Kidney (tissue), 14 donors: ENCODE data around the gene SEMA3D. TPM values are rescaled to one million over a fixed set of nuclear protein-coding genes. Genes with fewer than 3 reads are reported as not detected.

Experiments
- DNase-seq, 5 donors: peaks; one replicate each; pipeline ENCODE4 v3.0.0-alpha.2; 2013 to 2020
- FAIRE-seq: peaks from 2 replicates; lab custom pipeline; 2012; peaks lifted over from hg19 to GRCh38; lab: Jason Lieb, UNC
- H3K27ac ChIP-seq, 2 donors: one replicate each; pipeline ENCODE4 v1.7.0; 2013; ENCODE audit warnings: low read depth in 2 of 2, low read length in 2 of 2, inconsistent platforms in 1 of 2
- H3K27me3 ChIP-seq: one replicate; pipeline ENCODE4 v1.7.1; 2013; ENCODE audit warnings: low read length, inconsistent platforms; ENCODE audit not compliant: control insufficient read depth, insufficient read depth
- H3K36me3 ChIP-seq, 3 donors: one replicate each; pipeline versions ENCODE4 v1.7.0 to v1.7.1; 2013; ENCODE audit warnings: low read length in 3 of 3, control low read depth in 1 of 3, inconsistent platforms in 1 of 3; ENCODE audit not compliant: insufficient read depth in 3 of 3, control insufficient read depth in 2 of 3
- H3K4me1 ChIP-seq, 3 donors: one replicate each; pipeline versions ENCODE4 v1.7.0 to v1.7.1; 2013; ENCODE audit warnings: low read length in 3 of 3, inconsistent platforms in 1 of 3, low read depth in 1 of 3; ENCODE audit not compliant: control insufficient read depth in 2 of 3, insufficient read depth in 2 of 3
- H3K4me3 ChIP-seq, 3 donors: one replicate each; pipeline versions ENCODE4 v1.7.0 to v1.8.1; 2013; ENCODE audit warnings: low read length in 3 of 3, control low read depth in 1 of 3, inconsistent platforms in 1 of 3
- H3K9ac ChIP-seq, 3 donors: one replicate each; pipeline versions ENCODE4 v1.7.0 to v1.7.1; 2013; ENCODE audit warnings: low read length in 3 of 3, control low read depth in 1 of 3, inconsistent platforms in 1 of 3
- H3K9me3 ChIP-seq, 3 donors: one replicate each; pipeline versions ENCODE4 v1.7.0 to v1.7.1; 2013; ENCODE audit warnings: low read length in 3 of 3, control low read depth in 1 of 3, inconsistent platforms in 1 of 3; ENCODE audit not compliant: control insufficient read depth in 2 of 3, insufficient read depth in 1 of 3
- CTCF ChIP-seq: IDR thresholded peaks from 3 replicates; pipeline ENCODE4 v1.5.1; 2012; ENCODE audit warnings: mild to moderate bottlenecking, moderate library complexity, borderline replicate concordance; ENCODE audit not compliant: insufficient read depth; ENCODE audit errors: extremely low read depth
- intact Hi-C: fragments of 100-400 bp; cut with DNase I; formaldehyde crosslinking; loops from one replicate; pipeline ENCODE4 v1.11.1; 2022
- polyA plus RNA-seq: library from polyadenylated mRNA; stranded (reverse); fragments of 350-450 nt; fragmentation: Illumina TruSeq; extraction: RNeasy Lipid Tissue Mini Kit (QIAGEN cat#74804); gene quantifications from one replicate; pipeline ENCODE4 v1.2.3, GENCODE V29; 2014; ENCODE audit warnings: low read depth, low replicate concordance; ENCODE audit not compliant: insufficient read depth
- total RNA-seq: library from RNA; stranded (reverse); fragmentation: NEBNext Ultra II Directional; extraction: Animal tissue kit (Norgen Biotek cat#: 25700); gene quantifications from one replicate; pipeline ENCODE4 v1.2.1, GENCODE V29; 2021
- donor health status: control.
- donor health status: control.
- donor health status: control.
- donor health status: control.
- donor health status: control.
- donor health status: DM: yes; HTN: yes; CAD: no.
- donor health status: Normal renal cell carcinoma (clear cell type).

The SEMA3D gene
- total and polyA plus RNA-seq, 2 donors from 2014 or later: 0.82 to 17.5 TPM

GRCh38 chr7:85175217-85175616 is 11.6 kb downstream of the SEMA3D start:
- Histone ChIP-seq H3K9ac (no peak overlapping the region), H3K4me3 (no peak overlapping the region), H3K4me1 (no peaks in the 10 kb centered on the region), H3K36me3 (no peaks in the 10 kb centered on the region), H3K27me3 (no peaks in the 10 kb centered on the region), H3K27ac (no peak overlapping the region), H3K9me3 (peaks cover 0 to 5% (median 0%) of the 10 kb centered on the region in 3 donors)
- intact Hi-C loops: no loop called here
- DNase-seq (no peak), FAIRE-seq (no peak)
- no peak for TF ChIP-seq CTCF

DNA sequence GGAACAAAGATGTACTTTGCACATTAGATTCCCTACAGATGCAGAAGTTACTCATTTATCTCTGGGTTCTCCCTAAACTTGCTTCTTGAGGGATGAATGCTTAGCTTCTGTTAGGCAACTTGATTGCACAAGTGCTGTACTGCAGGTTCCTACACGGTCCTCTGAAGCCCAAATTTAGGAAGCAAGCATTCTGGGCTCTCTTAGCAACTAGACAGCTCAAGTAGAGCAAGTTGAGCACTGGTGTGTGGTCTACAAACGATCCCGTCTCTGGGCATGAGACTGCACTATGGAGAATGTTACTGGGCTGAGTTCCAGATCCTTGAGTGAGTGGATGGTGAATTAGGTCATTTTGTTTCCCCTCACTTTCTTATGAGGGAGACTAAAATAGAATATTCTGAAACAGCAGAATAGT is 14.3 kb downstream of the SEMA3D start:
- FAIRE-seq (no peak), DNase-seq (peak in 1 of 5 donors; percentile 36)
- Histone ChIP-seq H3K27me3 (no peaks in the 10 kb centered on the region), H3K36me3 (no peaks in the 10 kb centered on the region), H3K4me3 (peak overlapping the region in 1 of 3 donors; percentile 27), H3K9ac (no peak overlapping the region), H3K27ac (no peak overlapping the region), H3K4me1 (no peaks in the 10 kb centered on the region), H3K9me3 (no peaks in the 10 kb centered on the region)
- TF ChIP-seq CTCF: no peak
- intact Hi-C loops: no loop called here

DNA sequence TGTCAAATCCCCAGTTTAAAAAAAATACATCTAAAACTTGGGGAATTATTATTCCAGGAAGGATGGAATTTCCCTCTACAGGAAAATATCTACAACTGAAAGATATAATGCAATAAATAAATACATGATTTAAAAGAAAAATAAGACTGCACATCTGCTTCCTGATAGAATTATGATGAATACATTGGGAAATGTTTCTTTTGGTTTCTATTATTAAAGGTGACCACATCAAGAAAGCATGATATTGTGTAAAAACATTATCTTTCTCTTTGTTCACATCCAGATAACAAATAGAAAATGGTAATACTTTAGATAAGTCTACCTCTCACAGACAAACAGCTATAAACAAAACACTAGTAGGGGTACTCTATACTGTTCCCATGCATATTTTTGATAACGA is 19.2 kb downstream of the SEMA3D start:
- Histone ChIP-seq H3K27me3 (no peaks in the 10 kb centered on the region), H3K36me3 (no peaks in the 10 kb centered on the region), H3K9ac (no peak overlapping the region), H3K9me3 (no peaks in the 10 kb centered on the region), H3K4me1 (no peaks in the 10 kb centered on the region), H3K27ac (no peak overlapping the region), H3K4me3 (no peak overlapping the region)
- no peak for FAIRE-seq
- intact Hi-C loops: no loop called here
- DNase-seq: no peak
- TF ChIP-seq CTCF: no peak

GRCh38 chr7:85165263-85165662 is 21.6 kb downstream of the SEMA3D start:
- Histone ChIP-seq H3K27ac (no peak overlapping the region), H3K9ac (no peak overlapping the region), H3K27me3 (no peaks in the 10 kb centered on the region), H3K4me3 (no peak overlapping the region), H3K4me1 (no peaks in the 10 kb centered on the region), H3K36me3 (no peaks in the 10 kb centered on the region), H3K9me3 (no peaks in the 10 kb centered on the region)
- DNase-seq (no peak), FAIRE-seq (no peak)
- no peak for TF ChIP-seq CTCF
- intact Hi-C loops: no loop called here
